ENCODE data around the gene USP13. TPM values are rescaled to one million over a fixed set of nuclear protein-coding genes. Genes with fewer than 3 reads are reported as not detected.
A peak's percentile ranks its signal among the peaks of the same experiment; 100 is the strongest.
"Not testable (repeated sequence)": the region's sequence is repeated elsewhere in the genome, so short reads cannot be mapped to it uniquely, and the experiment has no call there.

Gene USP13
- total RNA-seq (2014; rRNA removed; shearing (Covaris generic)): 2.6 and 3.4 TPM in 2 replicates

DNA sequence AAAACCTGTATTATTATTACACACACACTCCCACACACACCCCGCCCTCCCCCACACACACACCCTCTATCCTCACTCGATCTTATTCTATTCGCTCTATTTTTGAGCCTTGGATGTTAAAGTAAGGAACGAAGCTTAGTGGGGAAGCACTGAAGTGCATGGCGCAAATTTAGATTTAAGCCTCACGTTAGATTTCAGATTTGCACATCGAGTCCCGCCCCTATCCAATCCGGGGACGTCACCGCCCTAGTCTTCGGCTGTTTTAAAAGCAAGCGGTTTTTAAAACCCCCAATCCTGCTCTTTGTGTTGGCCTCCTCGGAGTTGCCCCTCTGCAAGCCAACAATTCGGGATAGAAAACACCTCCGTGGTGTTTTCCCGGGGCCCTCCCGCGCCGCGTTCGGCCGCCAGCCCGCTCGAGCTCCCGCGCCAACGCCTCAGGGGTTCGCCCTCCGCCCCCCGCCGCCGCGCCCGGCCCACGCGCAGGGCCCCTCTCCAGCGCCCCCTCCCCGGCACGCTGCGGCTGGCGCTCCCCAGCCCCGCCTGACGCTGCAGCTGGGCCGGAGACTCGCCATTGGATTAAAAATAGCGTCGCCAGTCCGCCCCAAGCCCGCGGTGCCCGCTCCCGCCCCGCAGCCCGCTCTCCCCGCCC lies at the start of gene USP13:
USP13 (plus strand) TSS at position 594 of the 649 bp plus-strand sequence. CDS start 186 bp downstream, outside the sequence.
- peak; percentile 33 for DNase-seq (ENCODE audit: low spot score)

DNA sequence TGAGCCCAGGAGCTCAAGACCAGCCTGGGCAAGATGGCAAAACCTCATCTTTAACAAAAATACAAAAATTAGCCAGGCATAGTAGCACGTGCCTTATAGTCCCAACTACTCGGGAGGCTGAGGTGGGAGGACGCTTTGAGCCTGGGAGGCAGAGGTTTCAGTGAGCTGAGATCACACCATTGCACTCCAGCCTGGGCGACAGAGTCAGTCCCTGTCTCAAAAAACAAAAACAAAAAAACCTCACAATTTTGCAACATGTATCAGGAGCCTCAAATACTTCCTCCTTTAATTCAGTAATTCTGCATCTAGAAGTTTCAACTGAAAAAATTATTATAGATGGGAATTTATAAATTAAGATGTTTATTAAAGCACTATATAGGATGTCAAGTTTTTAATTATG lies 49.5 kb upstream of the USP13 start:
- DNase-seq (ENCODE audit: low spot score): no peak

DNA sequence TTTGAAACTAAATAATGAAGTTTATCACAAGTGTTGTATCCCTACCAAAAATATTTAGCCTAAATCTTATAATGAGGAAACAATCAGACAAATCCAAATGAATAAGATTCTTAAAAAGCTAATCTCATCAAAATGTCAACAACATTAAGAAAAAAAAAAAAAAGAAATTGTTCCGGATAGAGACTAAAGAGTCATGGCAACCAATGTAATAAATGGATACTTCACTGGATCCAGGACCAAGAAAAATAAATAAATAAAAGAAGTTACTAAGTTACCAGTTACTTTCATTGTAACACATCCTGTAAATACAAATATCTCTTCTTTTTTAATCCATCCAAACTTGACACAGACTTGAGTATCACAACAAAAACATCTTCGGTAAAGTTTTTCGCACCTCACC lies 49.0 kb upstream of the USP13 start:
- DNase-seq (ENCODE audit: low spot score): no peak

- DNase-seq (ENCODE audit: low spot score): peak; percentile 96
These were observed 48.3 kb upstream of the USP13 start, which contains the start of the genes MRPL47 and NDUFB5 for GRCh38 chr3:179604321-179605078. Gene MRPL47, minus strand, starts transcription at chr3:179604638. Its CDS starts 14 bp downstream, at chr3:179604624. Gene NDUFB5, plus strand, starts transcription at chr3:179604794. Its CDS starts 22 bp downstream, at chr3:179604816.

GRCh38 chr3:179606534-179607085 lies 46.2 kb upstream of the USP13 start:
- DNase-seq (ENCODE audit: low spot score): no peak

DNA sequence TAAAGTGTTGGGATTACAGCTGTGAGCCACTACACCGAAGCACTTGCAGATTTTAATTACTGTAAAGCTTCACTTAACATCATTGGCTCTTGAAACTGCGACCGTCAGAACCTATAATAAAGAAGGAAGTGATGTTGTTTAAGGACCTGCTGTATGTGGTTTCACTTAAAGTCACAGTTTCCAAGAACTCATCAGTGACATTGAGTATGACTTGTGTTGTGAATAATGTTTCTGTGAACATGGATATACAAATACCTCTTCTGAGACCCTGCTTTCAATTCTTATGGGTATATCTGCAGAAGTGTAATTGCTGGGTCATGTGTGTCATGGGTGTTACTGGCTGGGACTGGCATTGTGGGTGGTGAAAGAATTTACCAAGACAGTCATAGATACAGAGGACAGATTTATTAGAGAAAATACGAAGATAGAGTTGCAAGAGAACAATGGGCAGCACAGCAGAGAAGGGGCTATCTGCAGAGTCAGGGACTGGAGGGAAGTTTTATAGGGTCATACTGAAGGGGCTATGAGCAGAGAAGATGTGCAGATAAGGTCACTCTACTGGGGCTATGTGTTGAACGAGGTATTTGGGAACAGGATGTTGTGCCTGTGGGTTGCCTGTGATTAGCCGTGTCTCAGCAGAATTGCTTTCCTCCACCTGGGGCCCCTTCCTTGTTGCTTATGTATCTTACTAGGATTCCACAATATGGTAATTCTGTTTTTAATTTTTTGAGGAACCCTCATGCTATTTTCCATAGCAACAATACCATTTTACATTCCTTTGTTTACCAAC lies 43.7 kb upstream of the USP13 start:
- no peak for DNase-seq (ENCODE audit: low spot score)

GRCh38 chr3:179610066-179610465 lies 42.8 kb upstream of the USP13 start:
- no peak for DNase-seq (ENCODE audit: low spot score)

DNA sequence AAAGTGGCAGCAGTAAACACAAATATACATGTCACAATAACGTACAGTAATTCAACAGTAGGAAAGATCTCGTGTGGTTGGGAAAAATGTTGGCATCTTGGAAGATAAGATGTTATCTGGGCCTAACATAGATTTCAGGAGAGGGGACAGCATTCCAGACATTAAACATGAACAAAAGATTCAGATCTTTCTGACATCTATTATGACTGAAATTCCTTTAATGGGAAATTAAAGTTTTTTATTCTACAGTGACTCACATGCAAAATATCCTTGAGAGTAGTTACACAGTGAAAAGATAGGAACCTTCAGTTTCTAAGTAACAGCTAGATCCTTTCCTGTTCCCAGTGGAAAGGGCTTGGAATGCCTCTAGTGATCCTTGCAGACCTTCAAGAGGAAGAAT lies 39.0 kb upstream of the USP13 start:
- DNase-seq (ENCODE audit: low spot score): no peak

DNA sequence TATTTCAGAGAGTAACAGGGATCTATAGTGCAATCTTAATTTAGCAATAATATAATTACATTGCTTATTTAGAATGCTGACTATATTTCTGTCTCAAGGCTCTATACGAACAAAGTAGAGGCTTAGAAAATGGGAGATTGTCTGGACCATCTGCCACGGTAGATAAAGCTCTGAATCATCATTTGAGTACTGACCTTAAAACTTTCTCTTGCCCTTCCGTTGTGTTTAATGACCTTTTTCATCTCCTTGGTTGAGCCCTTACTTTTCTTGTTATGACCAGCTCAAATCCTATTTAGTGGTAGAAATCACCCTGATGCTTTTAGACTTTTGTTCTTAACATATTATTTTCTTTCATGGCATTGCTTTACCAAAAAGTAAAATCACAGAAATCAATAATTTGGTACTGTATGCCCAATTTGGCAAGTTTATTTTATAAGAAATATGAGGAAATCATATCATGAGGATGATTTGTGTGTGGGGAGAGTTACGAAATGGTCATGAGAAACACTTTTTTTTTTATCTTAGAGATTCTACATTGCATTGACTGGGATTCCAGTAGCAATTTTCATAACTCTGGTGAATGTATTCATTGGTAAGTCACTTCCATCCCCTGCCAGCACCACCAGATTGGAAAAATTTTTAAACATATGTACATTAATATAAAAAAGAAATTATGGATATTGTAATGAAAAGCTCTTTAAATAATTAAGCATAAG lies 37.2 kb upstream of the USP13 start:
- DNase-seq (ENCODE audit: low spot score): no peak

GRCh38 chr3:179622023-179622422 lies 30.8 kb upstream of the USP13 start:
- no peak for DNase-seq (ENCODE audit: low spot score)

- DNase-seq (ENCODE audit: low spot score): no peak
These were observed 28.4 kb upstream of the USP13 start for GRCh38 chr3:179624451-179624850.

GRCh38 chr3:179630753-179631451 lies 21.9 kb upstream of the USP13 start:
- DNase-seq (ENCODE audit: low spot score): no peak

GRCh38 chr3:179640469-179640868 lies 12.4 kb upstream of the USP13 start:
- DNase-seq (ENCODE audit: low spot score): no peak

DNA sequence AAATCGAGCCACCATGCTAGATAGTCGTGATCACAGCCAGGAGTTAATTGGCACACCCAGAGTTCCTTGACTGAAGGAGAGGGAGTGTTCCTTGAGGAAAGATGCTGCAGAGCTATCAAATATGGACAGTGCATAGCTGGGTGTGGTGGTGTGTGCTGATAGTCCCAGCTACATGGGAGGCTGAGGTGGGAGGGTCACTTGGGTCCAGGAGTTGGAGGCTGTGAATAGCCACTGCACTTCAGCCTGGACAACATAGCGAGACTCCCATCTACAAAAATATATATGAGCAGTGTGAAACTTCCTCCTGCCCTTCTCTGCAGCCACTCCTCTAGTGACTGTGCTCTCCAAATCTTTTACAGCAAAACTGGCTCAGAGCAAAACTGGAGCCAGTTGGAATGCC lies 10.0 kb upstream of the USP13 start:
- no peak for DNase-seq (ENCODE audit: low spot score)

DNA sequence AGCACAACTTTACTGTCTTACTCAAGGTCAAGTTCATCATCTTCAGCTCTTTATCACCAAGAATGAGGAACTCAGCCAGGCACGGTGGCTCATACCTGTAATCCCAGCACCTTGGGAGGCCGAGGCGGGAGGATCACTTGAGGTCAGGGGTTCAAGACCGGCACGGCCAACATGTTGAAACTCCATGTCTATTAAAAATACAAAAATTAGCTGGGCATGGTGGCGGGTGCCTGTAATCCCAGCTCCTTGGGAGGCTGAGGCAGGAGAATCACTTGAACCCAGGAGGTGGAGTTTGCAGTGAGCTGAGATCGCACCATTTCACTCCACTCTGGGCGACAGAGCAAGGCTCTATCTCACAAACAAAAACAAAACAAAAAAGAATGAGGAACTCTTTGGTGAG lies 9.0 kb upstream of the USP13 start:
- not testable (repeated sequence) for DNase-seq (ENCODE audit: low spot score)

DNA sequence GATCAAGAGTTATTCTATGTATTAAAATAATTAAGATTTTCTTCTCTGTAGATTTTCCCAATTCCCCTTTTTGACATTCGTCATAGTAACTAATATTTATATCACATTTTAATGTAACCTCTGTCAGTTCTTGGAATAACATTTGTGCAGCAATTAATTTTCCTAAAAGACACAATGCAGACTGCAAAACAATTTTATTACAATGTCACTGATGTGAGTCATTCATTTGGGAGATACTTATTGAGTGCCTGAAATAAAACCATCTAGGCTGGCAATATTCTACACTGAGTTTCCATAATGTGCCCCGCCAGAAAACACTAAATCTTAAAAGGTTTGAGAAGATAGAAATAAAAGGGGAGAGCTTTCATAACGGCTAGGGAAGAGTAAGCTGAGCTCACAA lies 6.7 kb upstream of the USP13 start:
- DNase-seq (ENCODE audit: low spot score): no peak

GRCh38 chr3:179651687-179652446 lies 973 bp upstream of the USP13 start:
- DNase-seq (ENCODE audit: low spot score): no peak

- DNase-seq (ENCODE audit: low spot score): peak; percentile 61
These were observed 407 bp downstream of the USP13 start for GRCh38 chr3:179653096-179653797.

DNA sequence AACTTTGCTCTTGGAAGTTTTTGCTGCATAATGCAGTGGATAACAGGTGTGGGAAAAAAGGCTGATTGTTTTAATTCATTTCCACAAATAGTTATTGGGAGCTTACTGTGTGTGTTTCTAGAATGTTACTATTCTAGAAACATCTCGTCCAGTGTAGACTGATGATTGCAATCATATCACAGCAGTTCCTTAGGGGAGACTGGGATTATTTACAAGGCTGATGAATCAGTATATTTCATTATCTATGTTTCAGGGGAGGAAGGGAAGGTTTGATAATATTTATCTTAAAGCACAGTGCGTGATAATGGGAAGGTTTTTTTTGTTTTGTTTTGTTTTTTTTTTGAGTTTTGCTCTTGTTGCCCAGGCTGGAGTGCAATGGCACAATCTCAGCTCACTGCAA lies 2.4 kb downstream of the USP13 start:
- no peak for DNase-seq (ENCODE audit: low spot score)
